CD4-positive, alpha-beta T cell treated with Interferon gamma for 1 hour (primary cell): ENCODE measurements around the gene KCNJ2.

Experiments used
- DNase-seq: peaks from one replicate; pipeline ENCODE4 v3.0.0-alpha.2; 2020

Gene KCNJ2

DNA sequence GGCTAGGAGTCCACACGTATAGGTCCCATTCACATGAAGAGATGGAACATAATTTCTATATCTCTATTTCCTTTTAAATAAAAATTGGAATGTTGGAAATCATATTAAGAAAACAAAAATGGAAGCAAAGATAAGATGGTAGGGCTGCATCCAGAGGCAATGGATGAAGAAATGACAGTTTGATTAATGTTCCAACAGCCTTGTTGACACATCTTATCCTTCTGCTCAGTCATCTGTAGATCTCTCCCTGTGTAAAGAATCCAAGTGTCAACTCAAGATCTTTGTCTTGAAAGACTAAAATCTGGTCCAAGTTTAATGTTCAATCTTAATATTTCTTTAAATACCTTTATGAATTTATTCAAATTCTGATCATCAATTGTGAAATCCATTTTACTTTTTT, 7.8 kb upstream of the KCNJ2 start:
- DNase-seq, result no peak

DNA sequence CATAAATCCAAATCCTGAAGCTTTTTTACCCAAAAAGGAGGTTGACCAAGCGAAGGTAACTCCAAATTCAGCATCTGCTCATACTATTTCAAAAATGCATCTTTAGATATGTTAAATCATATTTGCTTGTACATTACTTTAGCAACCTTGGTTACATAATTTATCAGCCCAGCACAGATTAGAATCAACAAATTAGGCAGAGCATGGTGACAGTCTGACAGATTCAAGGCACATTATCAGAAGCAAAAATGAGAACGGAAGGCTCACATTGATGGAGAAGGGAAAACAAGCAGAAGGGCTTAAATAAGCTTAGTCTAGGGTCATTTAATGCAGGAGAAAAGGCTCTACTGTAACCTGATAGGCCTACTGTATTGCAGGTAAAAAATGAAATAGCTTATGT, 3.9 kb upstream of the KCNJ2 start:
- no peak for DNase-seq

DNA sequence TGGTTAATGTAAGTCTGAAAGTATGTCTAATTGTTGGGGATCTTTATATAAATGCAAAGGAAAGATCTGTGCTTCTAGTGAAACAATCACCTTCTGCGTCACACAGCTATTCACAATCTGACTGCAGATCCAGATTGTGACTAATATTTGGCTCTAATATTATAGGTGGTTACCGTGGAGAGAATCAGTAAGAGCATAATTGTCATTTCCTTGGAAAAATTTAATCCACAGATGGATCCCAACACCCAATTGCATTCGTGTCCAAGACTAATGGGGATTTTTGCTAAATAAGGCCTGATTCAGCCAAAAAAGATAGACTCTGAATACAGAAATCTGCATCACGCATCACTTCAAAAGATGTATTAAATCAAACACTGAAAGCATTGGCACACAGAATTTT, 2.7 kb upstream of the KCNJ2 start:
- DNase-seq, result no peak

GRCh38 chr17:70168044-70168976, 1.0 kb upstream of the KCNJ2 start:
- peak; percentile 19 for DNase-seq

DNA sequence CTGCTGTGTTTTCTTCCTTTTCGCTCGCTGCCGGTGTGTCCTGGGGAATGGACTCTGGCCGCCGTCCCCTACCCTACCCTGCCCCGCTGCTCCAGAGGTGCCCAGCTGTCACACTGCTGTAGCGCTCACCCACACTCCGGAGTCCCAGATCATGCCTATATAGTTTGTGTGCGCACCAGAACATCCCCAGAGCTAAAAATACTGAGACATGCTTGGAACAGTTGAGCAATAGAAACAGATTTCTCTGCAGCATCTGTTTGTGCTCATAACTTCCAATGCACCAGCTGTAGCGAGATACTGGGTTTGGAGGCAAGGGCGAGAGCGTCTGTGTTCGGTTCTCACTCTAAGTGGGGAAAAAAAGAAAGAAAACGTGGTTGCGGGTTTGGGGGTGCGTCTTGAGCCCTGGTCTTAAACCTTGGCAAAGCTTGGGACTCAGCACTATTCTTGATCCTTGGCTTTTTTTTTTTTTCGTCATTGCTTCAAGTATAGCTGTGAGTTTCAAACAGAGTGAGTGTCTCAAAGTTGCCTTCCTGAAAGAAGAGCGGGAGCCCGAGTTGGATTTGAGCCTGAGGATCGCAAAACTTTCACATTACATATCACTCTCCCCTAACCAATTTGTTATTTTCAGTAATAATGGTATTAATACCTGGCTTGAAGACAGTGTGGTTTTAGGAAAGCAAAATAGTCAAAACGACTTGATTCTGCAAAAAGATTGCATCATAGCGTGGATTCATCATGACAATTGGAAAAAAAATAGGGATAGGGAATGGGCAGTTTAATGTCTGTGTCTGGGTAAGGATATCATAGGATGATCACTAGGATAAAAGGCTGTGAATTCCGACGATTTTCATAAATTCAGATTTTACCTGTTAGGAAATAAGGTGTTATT, 621 bp downstream of the KCNJ2 start:
- DNase-seq, result no peak

- DNase-seq, result no peak
Measured at GRCh38 chr17:70171159-70171558, 1.8 kb downstream of the KCNJ2 start.

GRCh38 chr17:70172449-70172848, 3.1 kb downstream of the KCNJ2 start:
- DNase-seq, result no peak

DNA sequence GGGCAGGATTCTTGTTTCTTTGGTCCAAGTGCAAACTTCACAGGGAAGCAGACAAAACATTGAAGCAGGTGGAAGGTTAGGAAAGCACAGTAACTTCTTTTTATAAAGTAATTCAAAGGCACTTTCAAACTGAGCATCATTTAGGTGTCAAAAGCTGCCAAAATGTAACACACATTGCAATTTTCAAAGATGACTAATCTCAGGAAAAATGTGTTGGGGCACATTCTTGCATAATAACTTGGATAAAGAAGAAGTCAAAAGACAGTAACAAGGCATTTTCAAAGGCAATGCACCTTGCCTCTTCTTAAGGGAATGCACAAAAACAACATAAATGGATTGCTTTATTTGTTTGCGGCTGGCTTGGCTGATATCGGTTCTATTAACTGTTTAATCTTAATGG, 3.6 kb downstream of the KCNJ2 start:
- DNase-seq, result no peak

- no peak for DNase-seq
Measured at GRCh38 chr17:70173681-70174080, 4.3 kb downstream of the KCNJ2 start.

- DNase-seq, result no peak
Measured at GRCh38 chr17:70181376-70181775, 12.0 kb downstream of the KCNJ2 start.

DNA sequence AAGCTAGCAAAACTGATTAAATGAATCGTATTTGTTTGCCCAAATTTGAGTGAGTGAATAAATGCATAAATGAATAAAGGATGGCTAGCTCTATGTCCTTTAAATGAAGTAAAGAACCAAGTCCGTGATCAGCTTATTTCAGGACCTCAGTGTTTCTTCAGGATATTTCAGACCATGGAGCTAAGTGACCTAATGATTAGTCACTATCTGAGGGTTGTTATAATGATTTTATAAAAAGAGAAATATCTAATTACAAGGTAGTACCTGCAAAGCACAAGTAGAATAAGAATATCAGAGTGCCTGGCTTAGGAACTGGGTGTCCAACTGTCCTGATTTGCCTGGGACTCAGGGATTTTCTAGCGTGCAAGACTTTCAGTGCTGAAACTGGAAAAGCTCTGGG, 12.5 kb downstream of the KCNJ2 start:
- DNase-seq, result no peak

DNA sequence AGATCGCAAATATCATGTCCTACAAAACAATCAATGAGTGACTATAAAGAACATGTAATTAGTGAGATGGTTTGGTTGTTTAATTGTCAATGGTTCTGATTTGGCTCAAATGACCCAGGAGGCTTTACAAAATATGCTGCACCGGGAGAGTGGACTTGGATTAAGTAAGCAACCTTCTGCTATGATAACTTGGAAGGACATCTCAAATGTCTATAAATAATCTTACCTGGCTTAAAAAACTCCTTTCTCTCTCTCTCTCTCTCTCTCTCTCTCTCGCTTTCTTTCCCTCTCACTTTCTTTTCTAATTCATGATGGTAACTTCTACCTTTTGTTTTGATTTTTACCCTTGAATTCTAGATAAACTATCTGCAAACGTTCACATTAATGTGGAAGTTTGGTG, 14.2 kb downstream of the KCNJ2 start:
- no peak for DNase-seq

- DNase-seq, result no peak
Measured at GRCh38 chr17:70184207-70184606, 14.9 kb downstream of the KCNJ2 start.

DNA sequence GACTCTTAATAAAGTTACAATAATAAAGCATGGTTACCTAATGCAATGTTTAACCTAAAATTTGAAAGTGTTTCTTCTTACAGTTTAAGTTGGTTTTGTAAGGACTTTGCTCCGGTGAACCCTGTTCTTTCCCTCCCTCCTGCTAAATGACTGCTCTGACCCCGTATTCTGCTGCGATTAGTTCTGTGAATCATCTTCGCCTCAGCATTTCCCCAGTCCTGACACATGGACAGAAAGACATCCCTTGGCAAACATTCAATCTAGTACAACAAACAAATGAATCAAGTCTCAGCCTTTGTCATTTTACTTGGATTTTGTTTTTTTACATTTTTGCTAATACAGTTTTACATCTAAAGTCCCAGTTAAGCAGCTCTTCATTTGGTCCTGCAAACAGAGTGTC, 15.4 kb downstream of the KCNJ2 start:
- DNase-seq, result no peak

- no peak for DNase-seq
Measured at GRCh38 chr17:70185285-70185684, 16.0 kb downstream of the KCNJ2 start.

DNA sequence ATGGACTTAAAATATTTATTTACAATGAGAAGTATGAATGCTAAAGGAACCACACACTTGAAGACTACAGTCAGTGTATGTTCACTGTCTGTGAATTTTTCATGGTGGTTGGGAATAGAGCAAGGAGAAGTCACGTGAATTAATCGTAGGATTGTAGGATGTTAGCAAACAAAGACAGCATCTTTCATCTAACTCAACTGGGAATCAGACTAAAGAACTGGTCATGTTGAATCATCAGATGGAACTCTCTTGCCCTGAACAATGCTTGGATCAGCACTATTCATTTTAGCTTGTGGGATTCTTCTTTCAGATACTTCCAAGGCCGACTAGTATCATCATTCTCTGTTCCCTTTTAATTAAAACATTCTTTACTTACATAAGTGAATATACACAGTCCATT, 18.1 kb downstream of the KCNJ2 start:
- DNase-seq, result no peak

- DNase-seq, result no peak
Measured at GRCh38 chr17:70190959-70191805, 21.9 kb downstream of the KCNJ2 start.

DNA sequence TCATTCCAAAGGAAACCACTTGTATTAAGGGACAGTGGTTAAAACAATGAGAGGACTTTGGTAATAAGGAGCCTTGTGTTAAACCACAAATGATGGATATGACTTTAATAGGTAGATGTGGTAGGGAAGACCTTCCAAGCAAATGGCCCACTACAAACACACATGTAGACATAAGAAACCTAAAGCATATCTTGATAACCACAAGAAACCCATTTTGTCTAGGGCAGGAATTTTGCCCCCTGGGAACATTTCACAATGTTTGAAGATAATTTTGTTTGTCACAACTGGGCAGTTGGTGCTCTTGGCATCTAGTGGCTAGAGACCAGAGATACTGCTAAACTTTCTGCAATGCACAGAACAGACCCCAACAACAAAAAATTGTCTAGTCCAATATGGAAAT, 25.8 kb downstream of the KCNJ2 start:
- DNase-seq, result no peak

DNA sequence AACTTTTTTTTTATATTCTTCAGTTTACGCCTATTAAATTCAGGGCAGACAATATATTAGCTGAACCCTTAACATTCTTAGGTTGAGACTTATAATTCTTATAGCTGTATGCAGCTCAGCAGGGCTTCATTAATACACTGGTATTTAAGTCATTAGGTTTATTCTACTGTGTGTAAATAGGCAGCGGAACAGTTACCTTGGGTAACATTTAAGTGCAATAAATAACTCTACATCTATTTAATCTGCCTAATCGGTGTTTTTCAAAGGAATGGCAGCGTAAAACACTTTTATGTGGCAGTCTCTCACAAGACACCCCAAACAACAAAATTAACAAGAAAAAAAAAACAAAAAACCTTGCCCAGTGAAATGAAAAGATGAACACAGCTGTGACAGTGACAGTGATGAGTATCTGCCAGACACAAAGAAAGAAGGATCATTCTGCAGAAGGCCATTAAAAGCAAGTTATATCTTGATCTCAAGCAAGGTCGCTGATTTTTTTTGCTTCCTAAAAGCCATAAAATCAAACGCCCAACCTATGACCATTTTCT, 32.6 kb downstream of the KCNJ2 start:
- DNase-seq, result no peak

DNA sequence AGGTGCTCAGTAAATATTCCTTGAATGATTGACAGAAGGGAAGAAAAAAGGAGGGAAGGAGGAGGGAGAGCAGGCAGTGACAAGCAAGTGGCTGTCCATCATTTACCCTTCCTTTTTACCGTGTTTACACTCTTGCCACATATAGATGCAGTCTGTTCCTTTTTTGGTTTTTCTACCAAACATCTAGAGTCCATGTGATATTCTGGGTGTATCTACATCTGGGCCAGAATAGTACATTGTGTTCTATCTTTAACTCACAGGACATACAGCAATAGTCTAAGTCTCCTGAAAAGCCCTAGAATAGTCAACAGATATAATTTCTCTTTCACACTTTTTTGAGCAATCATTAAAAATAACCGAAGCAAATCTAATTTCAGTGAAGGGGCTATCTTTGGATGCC, 33.5 kb downstream of the KCNJ2 start:
- no peak for DNase-seq

DNA sequence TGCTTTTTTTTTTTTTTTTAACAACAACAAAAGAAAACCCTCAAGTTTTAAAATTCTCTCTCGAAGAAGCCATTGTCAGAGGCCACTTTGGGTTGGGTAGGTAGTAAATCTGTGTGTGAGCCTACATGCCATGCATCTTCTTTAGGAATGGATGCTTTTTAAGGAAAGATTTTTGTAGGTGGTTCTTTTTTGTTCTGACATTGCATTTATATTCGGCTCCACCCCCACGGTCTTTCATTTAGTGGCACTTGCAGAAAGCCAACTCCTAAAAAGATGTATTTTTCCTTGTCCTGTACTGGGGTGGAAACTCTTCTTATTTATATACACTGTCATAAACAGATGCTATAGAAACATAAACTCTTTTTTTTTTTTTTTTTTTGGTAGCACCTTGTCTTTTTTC, 35.1 kb downstream of the KCNJ2 start:
- no peak for DNase-seq

GRCh38 chr17:70205401-70205800, 36.1 kb downstream of the KCNJ2 start:
- no peak for DNase-seq
